Measurements from ENCODE around the gene AMD1. TPM values are rescaled to one million over a fixed set of nuclear protein-coding genes. Genes with fewer than 3 reads are reported as not detected.

The AMD1 gene
- total RNA-seq (2022; extraction: Qiagen RNA extraction) = 163 to 182 TPM (median 168 TPM) in 5 replicates

DNA sequence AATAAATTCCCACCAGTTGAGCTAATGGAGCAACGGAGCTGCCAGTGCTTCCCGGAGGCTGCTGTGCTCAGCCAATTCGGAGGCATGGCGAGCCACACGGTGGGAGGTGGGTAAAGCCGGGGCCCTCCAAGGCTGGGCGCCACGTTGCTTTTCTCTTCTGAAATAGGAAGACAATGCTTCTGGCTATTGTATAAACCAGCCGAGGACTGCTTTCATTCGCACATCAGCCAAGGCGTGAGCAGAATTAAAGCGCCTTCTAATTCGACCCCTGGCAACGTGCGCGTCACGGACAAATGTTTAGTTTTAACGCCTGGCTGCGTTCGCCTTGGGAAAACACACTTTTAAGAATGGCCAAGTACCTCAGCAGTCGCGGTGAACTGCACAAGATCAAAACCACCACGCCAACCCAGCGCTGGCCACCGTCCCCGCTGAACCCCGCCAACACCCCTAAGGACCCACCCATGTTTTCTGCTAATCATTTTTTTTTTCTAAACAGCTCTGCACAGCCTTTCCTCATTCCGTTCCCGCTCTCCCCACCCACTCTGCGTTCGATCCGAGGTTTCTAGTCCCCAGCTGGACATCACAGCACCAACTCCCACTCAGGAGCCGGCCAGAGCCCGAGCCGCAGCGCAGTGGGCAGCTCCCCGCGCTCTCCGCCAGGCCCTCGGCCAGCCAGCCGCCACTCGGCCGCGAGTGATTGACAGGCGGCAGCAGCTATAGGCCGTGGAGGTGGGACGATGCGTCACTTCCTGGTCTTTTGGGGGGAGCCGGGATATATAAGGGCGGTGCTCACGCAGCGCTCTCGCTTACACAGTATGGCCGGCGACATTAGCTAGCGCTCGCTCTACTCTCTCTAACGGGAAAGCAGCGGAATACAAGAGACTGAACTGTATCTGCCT is at the start of gene AMD1:
Gene AMD1 (plus strand): TSS at position 805 of the 899 bp plus-strand sequence. CDS start 321 bp downstream, outside the sequence.

Other genes starting within 250 kb of the AMD1 start
- gene CDK19, start 59.3 kb upstream of the AMD1 start, total RNA-seq (2022; extraction: Qiagen RNA extraction) = 4.3 to 6.8 TPM (median 5.5 TPM) in 5 replicates
- 90.9 to 114 TPM (median 100 TPM) in 5 replicates for gene GTF3C6, start 83.9 kb downstream of the AMD1 start, total RNA-seq (2022; extraction: Qiagen RNA extraction)
- 27.6 to 35.9 TPM (median 31.8 TPM) in 5 replicates for gene RPF2, start 107.3 kb downstream of the AMD1 start, total RNA-seq (2022; extraction: Qiagen RNA extraction)
- gene SLC16A10, start 212.7 kb downstream of the AMD1 start, total RNA-seq (2022; extraction: Qiagen RNA extraction) = 0.29 to 0.70 TPM (median 0.53 TPM) in 5 replicates

Data from A549 treated with Hydrocortisone at 1 μM for 4 hours (cell line).